Measurements from ENCODE around the gene WDR5B.

The WDR5B gene

GRCh38 chr3:122364490-122364889 lies 51.4 kb downstream of the WDR5B start:
- no peak for DNase-seq

Measured in NCI-H524 treated with DMSO at 0.1 percent for 48 hours (cell line).